GM21786 (cell line): ENCODE data around the gene MOV10.
A peak's percentile ranks its signal among the peaks of the same experiment; 100 is the strongest.

Experiments used
- ATAC-seq: cut with Tn5 transposase; IDR thresholded peaks from one replicate; pipeline ENCODE4 v1.9.1; 2021; ENCODE audit not compliant: unreplicated experiment

The MOV10 gene

DNA sequence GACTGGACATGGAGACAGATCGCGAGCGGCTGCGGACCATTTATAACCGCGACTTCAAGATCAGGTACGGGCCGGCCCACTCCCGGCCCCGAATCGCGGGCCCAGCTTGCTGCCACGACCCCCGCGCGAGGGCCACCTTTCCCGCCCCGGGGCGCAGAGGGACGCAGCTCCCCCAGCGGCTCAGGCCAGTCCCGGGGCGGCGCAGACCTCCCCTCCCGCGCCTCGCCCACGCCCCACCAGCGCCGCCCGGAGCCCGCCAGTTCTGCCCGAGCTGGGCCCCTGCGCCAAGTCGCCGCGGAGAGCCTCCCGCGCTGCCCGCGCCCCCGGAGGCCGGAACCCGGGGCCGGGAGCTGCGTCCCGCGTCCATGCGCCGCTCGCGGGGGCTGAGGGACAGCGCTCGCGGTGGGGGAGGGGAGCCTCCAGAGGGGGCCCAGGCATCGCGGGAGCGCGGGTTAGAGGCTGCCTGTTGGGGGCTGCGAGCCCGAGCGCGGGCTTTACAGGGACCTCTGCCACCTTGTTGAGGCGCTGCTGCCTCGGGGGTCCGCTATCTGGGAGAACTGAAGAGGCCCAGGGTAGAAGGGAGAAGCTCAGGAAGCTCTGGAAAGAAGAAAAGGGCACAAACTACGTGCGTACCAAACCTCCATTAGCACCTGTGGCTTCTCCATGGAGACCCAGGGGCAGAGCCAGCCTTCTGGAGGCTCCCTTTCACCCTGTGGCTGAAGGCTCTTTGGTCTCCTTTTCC lies 698 bp downstream of the MOV10 start:
- ATAC-seq = peak; percentile 37

DNA sequence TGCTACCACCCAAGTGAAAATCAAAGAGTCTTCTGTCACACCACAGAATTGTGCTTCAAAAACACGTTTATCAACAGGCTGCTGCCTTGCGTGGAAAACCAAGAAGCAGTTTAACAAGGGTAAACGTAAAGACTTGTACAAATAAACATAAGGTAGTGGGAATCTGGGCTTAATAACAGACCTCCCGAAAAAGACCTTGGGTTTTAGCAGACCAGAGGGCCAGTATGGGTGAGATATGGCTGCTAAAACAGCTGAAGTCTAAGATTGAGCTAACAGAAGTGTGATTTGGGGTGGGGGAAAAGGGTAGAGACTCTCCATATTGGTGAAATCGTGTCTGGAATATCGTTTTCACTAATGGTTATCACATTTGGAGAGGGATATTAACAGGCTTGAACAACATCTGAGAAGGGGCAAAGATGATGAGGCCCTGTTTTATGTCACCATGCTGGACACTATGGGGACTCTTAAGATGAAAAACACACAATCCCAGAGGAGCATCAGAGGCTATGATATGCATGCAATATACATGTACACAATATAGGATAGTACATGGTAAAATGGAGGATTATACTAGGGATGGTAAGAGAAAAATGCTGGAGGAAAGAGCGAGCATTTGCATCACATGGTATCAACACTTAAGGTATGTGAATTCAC lies 1.4 kb downstream of the MOV10 start:
- no peak for ATAC-seq

DNA sequence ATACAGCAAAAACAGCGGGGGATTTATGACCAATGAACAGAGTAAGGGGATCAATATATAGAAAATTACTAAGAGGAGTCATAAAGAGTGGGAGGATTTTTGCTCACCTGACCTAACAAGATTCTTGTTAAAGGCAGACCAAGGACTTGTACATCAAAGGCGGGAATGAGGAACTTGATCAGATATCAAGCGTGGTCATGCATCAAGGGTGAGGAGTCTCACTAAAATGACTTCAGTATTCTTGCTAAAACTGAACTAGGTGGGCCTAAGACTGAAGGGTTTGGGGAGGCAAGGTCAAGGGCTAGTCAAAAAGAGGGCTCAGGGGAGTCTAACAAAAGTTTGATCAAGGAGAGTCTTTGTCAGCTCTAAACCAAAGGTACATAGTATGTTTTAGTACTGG lies 2.1 kb downstream of the MOV10 start:
- no peak for ATAC-seq

DNA sequence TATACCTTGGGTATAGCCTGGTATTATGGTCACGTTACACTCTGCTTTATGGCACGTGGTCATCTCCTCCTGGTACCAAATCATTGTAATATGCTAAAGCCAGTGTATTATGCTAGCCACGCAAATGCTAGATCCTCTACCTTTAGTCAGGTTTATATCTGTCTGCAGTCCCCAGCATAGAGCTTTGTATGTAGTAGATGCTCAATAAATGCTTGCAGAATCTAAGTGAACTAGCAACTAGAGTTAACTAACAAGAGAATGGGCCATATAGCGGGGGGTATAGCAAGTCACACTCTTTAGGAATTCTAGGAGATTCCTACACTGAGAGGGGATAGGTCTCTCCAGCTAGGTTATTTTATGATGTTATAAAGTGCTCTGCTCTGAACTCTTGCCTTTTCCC lies 3.0 kb downstream of the MOV10 start:
- ATAC-seq = no peak

DNA sequence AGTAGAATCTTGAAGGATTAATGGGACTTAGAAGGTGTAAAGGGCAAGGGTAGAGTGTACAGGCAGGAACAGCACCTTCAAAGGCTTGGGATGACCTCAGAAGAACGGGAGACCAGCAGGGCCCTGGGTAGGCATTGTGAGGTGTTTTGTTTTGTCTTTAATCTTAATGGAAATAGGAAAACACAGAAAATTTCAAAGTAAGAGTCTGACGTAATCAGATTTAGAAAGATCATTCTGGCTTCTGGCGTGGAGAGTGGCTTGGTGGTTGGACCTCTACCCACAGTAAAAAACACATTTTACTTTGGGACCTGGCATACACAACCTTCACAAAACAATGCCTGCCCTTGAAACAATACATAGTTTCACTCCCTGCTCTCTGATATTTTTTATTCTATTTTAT lies 4.1 kb downstream of the MOV10 start:
- ATAC-seq = no peak

DNA sequence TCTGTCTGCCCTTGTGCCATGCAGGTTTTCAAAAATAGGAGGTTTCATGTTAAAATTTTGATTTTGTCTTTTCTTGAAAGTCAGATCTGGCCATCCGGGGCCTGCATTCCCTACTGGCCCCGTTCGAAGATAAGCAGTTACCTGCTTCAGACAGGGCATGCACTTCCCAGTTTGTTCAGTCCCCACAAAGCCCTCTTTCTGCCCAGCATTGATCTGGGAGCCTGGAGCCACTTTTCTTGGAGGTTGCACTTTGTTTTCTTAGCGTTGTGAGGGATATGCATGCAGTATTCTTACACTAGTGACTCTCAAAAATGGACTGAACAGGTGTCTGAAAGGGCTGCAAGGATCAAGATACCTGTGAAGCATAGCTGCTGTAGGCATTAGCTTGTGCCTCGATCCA lies 11.5 kb downstream of the MOV10 start:
- ATAC-seq = no peak

DNA sequence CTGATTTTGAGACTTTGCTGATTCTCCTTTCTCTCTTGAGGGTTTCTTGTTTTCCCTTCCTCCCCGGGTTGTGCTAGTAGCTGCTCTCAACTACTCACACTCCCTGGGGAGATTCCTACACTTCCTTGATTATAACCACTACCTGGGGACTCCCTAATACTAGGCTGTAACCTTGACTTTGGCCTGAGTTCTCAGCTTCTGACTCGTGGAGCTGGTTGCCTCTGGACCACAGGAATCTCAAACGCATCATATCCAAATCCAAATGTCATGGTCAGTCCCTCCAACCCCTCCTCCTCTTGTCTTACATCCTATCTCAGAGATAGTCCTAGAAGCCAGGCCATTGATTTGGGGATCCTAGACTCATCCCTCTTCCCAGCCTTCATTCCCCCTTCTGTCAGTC lies 12.0 kb downstream of the MOV10 start:
- ATAC-seq = no peak

DNA sequence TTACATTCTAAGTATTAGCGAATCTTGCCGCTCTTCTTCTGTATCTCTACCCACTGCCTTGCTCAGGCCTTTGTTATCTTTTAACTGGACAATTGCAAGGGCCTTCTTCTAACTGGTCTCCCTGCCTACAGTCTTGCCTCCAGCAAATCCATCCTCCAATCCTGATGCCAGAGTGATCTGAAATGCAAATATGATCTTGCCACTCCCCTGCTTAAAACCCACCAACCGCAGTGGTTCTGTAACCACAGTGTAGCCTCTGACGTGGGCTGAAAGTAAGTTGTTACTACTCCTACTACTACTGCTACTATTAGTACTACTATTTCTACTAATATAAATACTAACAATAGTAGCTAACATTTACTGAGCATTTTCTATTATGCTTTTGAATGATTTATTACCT lies 12.4 kb downstream of the MOV10 start:
- no peak for ATAC-seq

DNA sequence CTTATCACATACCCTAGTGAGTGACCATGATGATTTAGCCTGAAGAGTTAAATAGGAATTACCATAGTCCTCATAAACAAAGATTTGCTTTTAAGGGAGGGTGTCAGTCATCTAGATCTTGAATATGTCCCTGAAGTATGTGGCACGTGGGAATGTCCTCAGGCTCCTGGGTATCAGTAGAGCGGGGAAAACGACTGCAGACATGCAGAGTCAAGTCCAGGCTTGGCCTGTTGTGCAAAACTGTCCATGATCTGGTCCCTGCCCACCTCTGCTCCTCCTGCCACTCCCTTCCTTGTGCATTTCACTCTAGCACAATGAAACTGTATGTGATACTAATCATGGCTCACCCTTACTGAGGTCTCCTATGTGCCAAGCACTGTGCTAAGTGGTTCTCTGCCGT lies 12.9 kb downstream of the MOV10 start:
- ATAC-seq = no peak

DNA sequence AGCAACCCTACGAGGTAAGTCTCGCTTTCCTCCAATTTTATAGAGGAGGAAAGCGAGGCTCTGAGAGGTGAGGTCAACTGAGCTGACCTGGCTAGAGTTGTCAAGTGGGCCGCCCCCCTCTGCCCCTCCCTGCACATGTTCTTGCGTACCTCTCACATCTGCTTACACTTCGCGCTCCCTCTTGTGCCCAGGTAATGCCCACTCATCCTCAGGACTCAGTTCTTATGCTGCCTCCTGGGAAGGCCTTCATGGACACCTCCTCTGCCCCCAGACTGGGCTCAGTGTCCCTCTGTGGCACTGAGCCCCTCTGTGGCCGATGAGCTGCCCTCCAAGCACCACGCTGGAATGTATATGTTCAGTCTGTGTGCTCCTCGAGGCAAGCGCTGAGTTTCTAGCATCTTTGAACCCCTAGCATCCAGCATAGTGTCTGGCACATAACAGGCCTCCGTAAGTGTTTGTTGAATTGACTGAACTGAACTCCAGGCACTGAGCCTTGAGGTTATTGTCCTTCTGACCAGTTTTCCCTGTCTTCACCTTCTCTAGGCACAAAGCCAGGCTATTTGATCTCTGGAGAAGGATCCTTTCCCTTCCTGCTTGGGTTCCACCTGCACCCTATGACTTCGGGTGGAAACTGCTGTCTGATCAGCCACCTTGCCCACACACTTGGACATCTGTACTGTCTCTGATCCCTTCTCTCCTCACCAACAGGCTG lies 13.5 kb downstream of the MOV10 start:
- ATAC-seq = no peak

DNA sequence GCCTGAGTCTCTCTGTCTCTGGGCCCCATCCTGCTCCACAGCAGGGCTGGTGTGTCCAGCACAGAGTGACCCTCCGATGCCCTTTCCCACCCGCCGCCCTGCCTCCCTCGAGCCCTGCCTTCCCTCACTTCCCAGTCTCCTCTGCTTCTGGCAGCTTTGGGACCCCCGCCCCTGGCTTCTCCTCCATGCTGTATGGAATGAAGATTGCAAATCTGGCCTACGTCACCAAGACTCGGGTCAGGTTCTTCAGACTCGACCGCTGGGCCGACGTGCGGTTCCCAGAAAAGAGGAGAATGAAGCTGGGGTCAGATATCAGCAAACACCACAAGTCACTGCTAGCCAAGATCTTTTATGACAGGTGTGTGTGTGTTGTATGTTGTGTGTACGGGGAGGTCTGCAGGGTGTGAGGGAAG lies 14.3 kb downstream of the MOV10 start:
- ATAC-seq = no peak

DNA sequence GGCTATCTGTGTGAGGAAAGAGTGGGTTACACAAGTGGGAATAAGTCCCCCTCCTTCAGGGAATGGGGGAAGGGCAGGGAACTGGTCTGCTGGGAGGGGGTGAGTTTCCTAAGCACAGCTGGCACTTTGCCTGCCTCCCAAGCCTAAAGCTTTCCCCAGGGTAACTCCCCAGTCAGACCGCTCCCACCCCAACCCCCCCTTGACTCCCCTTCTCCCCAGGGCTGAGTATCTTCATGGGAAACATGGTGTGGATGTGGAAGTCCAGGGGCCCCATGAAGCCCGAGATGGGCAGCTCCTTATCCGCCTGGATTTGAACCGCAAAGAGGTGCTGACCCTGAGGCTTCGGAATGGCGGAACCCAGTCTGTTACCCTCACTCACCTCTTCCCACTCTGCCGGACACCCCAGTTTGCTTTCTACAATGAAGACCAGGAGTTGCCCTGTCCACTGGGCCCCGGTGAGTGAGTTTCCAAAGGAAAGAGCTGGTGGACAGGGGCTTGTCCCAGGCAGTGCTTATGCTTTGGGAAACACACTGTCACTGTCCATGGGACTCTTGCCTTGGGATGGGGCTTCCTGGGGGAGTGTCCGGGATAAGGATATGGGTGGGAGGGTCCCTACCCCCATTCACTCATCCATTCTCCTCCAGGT lies 14.9 kb downstream of the MOV10 start:
- ATAC-seq = no peak

DNA sequence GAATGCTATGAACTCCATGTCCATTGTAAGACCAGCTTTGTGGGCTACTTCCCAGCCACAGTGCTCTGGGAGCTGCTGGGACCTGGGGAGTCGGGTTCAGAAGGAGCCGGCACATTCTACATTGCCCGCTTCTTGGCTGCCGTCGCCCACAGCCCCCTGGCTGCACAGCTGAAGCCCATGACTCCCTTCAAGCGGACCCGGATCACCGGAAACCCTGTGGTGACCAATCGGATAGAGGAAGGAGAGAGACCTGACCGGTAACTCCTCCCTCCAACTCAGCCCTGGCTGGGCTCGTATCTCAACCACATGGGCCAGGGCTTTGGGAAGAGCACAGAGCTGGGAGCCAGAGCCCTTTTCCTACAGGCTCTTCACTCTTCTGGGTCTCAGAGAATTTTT lies 15.4 kb downstream of the MOV10 start:
- no peak for ATAC-seq

DNA sequence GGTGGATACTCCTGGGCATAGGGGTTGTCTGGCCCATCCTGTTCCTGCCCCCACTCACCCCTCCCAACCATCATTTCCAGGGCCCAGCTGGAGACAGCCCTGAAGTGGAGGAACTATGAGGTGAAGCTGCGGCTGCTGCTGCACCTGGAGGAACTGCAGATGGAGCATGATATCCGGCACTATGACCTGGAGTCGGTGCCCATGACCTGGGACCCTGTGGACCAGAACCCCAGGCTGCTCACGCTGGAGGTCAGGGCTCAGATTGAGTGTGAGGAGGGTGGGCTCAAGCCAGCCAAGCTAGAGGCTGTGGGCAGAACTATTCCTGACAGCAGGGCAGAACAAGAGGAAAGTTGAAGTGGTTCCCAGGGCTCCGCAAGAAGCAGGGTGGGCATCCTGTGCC lies 18.2 kb downstream of the MOV10 start:
- no peak for ATAC-seq

DNA sequence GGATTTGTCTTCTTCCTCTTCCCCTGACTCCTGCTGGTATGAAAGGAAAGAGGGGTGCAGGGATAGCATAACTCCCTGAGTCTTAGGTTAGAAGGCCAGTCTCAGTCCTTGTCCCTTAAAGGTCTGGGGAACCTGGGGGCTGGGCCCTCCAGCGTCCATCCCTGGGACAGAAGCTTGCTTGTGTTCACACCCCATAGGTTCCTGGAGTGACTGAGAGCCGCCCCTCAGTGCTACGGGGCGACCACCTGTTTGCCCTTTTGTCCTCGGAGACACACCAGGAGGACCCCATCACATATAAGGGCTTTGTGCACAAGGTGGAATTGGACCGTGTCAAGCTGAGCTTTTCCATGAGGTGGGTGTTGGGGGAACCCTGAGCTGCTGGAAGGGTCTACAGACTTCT lies 19.4 kb downstream of the MOV10 start:
- ATAC-seq = no peak

DNA sequence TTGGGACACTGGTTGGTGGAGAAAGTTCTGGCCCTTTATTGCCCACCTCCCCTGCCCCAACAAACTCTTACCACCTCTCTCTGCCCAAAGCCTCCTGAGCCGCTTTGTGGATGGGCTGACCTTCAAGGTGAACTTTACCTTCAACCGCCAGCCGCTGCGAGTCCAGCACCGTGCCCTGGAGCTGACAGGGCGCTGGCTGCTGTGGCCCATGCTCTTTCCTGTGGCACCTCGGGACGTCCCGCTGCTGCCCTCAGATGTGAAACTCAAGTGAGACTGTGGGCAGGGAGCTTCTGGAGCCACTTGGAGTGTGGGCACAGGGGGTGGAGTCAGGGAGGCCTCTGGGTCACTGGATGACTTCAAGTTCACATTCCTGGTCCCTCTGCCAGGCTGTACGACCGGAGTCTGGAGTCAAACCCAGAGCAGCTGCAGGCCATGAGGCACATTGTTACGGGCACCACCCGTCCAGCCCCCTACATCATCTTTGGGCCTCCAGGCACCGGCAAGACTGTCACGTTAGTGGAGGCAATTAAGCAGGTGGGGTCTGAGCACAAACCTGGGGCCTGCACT lies 20.0 kb downstream of the MOV10 start:
- ATAC-seq = no peak

DNA sequence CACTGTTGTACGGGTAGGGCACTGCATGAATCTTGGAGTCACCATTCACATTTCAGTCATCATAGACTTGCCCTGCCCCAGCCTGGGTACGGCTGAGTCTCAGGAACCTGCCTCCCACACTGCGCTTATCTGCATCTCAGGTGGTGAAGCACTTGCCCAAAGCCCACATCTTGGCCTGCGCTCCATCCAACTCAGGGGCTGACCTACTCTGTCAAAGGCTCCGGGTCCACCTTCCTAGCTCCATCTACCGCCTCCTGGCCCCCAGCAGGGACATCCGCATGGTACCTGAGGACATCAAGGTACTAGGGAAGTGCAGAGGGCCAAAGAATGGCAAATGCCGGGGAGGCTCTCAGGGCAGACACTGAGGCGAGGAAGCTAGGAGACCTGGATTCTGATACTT lies 20.8 kb downstream of the MOV10 start:
- no peak for ATAC-seq

DNA sequence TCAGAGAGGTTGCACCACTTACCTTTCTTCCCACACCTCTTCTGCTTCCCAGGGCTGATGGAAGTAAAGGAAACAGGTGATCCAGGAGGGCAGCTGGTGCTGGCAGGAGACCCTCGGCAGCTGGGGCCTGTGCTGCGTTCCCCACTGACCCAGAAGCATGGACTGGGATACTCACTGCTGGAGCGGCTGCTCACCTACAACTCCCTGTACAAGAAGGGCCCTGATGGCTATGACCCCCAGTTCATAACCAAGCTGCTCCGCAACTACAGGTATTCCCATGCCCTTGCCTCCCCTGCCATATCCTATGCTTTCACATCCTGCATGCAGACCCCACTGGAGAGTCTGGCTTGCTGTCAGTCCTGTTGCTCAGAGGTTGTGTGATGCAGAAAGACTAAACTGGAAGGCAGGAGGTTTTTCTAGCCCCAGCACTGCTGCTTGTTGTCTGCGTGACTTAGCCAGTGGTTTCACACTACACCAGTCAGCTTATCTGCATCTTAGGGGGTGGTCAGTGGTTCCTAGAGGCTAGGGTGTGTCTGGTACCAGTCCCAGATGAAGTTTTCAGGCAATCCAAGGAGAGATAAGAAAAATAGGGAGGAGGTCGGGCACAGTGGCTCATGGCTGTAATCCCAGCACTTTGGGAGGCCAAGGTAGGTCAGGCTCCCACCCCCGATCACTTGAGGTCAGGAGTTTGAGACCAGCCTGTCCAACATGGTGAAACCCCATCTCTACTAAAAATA lies 22.3 kb downstream of the MOV10 start:
- ATAC-seq = no peak

DNA sequence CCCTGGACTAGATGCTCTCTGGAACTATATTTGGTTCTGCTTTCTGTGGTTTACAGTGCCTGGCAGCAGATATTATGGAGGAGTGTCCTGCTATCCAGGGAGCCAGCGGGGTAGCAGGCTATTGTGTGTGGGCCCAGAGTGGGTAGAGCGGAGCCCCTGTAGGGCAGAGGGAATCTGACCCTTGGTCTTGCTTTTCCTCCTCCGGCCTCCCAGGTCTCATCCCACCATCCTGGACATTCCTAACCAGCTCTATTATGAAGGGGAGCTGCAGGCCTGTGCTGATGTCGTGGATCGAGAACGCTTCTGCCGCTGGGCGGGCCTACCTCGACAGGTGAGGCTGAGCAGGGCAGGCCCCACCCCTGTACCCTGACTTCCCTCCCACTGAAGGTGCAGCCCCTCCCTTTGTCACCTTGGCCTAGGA lies 23.3 kb downstream of the MOV10 start:
- ATAC-seq = no peak

DNA sequence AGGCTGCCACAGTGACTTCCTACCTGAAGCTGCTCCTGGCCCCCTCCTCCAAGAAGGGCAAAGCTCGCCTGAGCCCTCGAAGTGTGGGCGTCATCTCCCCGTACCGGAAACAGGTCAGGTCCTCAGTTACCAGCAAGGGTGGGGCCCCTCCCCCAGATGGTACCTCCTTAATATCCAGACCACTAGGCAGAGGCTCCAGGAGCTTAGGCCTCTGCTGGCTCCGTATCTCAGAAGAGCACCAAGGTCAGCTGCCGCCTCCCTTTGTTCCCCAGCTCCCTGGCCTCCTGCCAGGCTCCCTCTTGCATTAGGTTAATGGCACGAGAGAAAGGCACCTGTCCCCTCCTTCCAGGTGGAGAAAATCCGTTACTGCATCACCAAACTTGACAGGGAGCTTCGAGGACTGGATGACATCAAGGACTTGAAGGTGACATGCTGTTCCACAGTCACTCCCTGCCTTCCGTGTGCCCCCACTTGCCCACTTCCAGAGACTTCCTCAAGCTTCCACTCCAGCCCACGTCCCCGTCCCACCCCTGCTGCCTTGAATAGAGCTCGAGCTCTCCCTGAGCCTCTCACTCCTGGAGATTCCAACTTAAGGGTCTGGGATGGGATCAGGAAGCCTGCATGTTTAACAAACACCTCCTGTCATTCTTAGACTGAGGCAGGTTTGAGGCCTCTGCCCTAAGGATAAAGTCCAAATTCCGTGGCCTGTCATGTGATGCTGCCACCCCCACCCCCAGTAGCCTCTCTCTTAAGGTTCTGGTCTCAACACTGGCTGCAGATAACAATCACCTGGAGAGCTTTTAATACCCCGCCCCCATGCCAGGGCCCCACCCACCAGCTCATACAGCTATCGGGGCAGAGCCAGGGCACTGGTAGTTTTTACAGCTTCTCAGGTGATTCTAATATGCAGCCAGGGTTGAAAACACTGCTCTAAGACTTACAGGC lies 24.2 kb downstream of the MOV10 start:
- no peak for ATAC-seq
